Measurements from ENCODE around the gene SAAL1.

The SAAL1 gene

GRCh38 chr11:18065572-18065971, 40.3 kb downstream of the SAAL1 start:
- H3K4me3 ChIP-seq (ENCODE audit: low read depth in 1 of 2, low read length in 2 of 2): no peak overlapping the region
- H3K9me3 ChIP-seq (ENCODE audit: insufficient read depth, low read length, severe bottlenecking): no peaks in the 10 kb centered on the region
- ATAC-seq (ENCODE audit: insufficient read depth, low read depth) (no peak), DNase-seq (no peak)
- H3K4me2 ChIP-seq (ENCODE audit: insufficient read depth, low read length): no peak overlapping the region
- no peaks in the 10 kb centered on the region for H3K79me2 ChIP-seq (ENCODE audit: insufficient read depth, low read length)
- H2AFZ ChIP-seq (ENCODE audit: low read depth, low read length): no peak overlapping the region
- H3K27me3 ChIP-seq (ENCODE audit: insufficient read depth, low read length, poor library complexity): no peaks in the 10 kb centered on the region
- H3K9ac ChIP-seq (ENCODE audit: low read depth, low read length): no peak overlapping the region
- 0 out of 2 replicates have a peak, but pooled peaks cover 4% of the 10 kb centered on the region for H3K36me3 ChIP-seq (ENCODE audit: insufficient read depth, low read length)
- H4K20me1 ChIP-seq (ENCODE audit: insufficient read depth, low read length): no peaks in the 10 kb centered on the region
- no peaks in the 10 kb centered on the region for H3K4me1 ChIP-seq (ENCODE audit: insufficient read depth, low read length)
- TF ChIP-seq, protein P1, sequence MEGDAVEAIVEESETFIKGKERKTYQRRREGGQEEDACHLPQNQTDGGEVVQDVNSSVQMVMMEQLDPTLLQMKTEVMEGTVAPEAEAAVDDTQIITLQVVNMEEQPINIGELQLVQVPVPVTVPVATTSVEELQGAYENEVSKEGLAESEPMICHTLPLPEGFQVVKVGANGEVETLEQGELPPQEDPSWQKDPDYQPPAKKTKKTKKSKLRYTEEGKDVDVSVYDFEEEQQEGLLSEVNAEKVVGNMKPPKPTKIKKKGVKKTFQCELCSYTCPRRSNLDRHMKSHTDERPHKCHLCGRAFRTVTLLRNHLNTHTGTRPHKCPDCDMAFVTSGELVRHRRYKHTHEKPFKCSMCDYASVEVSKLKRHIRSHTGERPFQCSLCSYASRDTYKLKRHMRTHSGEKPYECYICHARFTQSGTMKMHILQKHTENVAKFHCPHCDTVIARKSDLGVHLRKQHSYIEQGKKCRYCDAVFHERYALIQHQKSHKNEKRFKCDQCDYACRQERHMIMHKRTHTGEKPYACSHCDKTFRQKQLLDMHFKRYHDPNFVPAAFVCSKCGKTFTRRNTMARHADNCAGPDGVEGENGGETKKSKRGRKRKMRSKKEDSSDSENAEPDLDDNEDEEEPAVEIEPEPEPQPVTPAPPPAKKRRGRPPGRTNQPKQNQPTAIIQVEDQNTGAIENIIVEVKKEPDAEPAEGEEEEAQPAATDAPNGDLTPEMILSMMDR (IDR thresholded peaks at IDR 0.05; ENCODE audit: borderline replicate concordance, extremely low read depth, low read length, poor library complexity, severe bottlenecking): no peak
- no peak for TF ChIP-seq EZH2 (IDR thresholded peaks at IDR 0.05; ENCODE audit: borderline replicate concordance, low read depth, low read length, severe bottlenecking)
- no peak overlapping the region for H3K27ac ChIP-seq (ENCODE audit: low read length)

- DNase-seq: no peak
- Histone ChIP-seq H3K79me2 (ENCODE audit: insufficient read depth, low read length) (no peaks in the 10 kb centered on the region), H3K36me3 (ENCODE audit: insufficient read depth, low read length) (no peaks in the 10 kb centered on the region), H4K20me1 (ENCODE audit: insufficient read depth, low read length) (no peaks in the 10 kb centered on the region), H3K4me1 (ENCODE audit: insufficient read depth, low read length) (no peaks in the 10 kb centered on the region), H2AFZ (ENCODE audit: low read depth, low read length) (no peak overlapping the region), H3K4me3 (ENCODE audit: low read depth in 1 of 2, low read length in 2 of 2) (no peak overlapping the region), H3K9me3 (ENCODE audit: insufficient read depth, low read length, severe bottlenecking) (no peaks in the 10 kb centered on the region), H3K9ac (ENCODE audit: low read depth, low read length) (no peak overlapping the region), H3K27ac (ENCODE audit: low read length) (no peak overlapping the region), H3K27me3 (ENCODE audit: insufficient read depth, low read length, poor library complexity) (no peaks in the 10 kb centered on the region), H3K4me2 (ENCODE audit: insufficient read depth, low read length) (no peak overlapping the region)
- TF ChIP-seq, protein P1 (IDR thresholded peaks at IDR 0.05; ENCODE audit: borderline replicate concordance, extremely low read depth, low read length, poor library complexity, severe bottlenecking): no peak
- TF ChIP-seq EZH2 (IDR thresholded peaks at IDR 0.05; ENCODE audit: borderline replicate concordance, low read depth, low read length, severe bottlenecking): no peak
- ATAC-seq (ENCODE audit: insufficient read depth, low read depth): no peak
Observed at GRCh38 chr11:18064450-18065054, 41.3 kb downstream of the SAAL1 start.

- H3K9ac ChIP-seq (ENCODE audit: low read depth, low read length): no peak overlapping the region
- H3K4me3 ChIP-seq (ENCODE audit: low read depth in 1 of 2, low read length in 2 of 2): no peak overlapping the region
- H3K9me3 ChIP-seq (ENCODE audit: insufficient read depth, low read length, severe bottlenecking): no peaks in the 10 kb centered on the region
- H2AFZ ChIP-seq (ENCODE audit: low read depth, low read length): no peak overlapping the region
- no peak overlapping the region for H3K27ac ChIP-seq (ENCODE audit: low read length)
- no peaks in the 10 kb centered on the region for H4K20me1 ChIP-seq (ENCODE audit: insufficient read depth, low read length)
- H3K4me2 ChIP-seq (ENCODE audit: insufficient read depth, low read length): no peak overlapping the region
- DNase-seq (no peak), ATAC-seq (ENCODE audit: insufficient read depth, low read depth) (no peak)
- H3K79me2 ChIP-seq (ENCODE audit: insufficient read depth, low read length): no peaks in the 10 kb centered on the region
- no peaks in the 10 kb centered on the region for H3K36me3 ChIP-seq (ENCODE audit: insufficient read depth, low read length)
- no peaks in the 10 kb centered on the region for H3K27me3 ChIP-seq (ENCODE audit: insufficient read depth, low read length, poor library complexity)
- TF ChIP-seq, protein P1 (IDR thresholded peaks at IDR 0.05; ENCODE audit: borderline replicate concordance, extremely low read depth, low read length, poor library complexity, severe bottlenecking): no peak
- TF ChIP-seq EZH2 (IDR thresholded peaks at IDR 0.05; ENCODE audit: borderline replicate concordance, low read depth, low read length, severe bottlenecking): no peak
- no peaks in the 10 kb centered on the region for H3K4me1 ChIP-seq (ENCODE audit: insufficient read depth, low read length)
Observed at GRCh38 chr11:18063862-18064434, 41.9 kb downstream of the SAAL1 start.

Measured in DND-41 (cell line).